ENCODE data around the gene SHISA4. TPM values are rescaled to one million over a fixed set of nuclear protein-coding genes. Genes with fewer than 3 reads are reported as not detected.

The SHISA4 gene
- total RNA-seq, 1 experiment from 2014 or later = 6.3 TPM

DNA sequence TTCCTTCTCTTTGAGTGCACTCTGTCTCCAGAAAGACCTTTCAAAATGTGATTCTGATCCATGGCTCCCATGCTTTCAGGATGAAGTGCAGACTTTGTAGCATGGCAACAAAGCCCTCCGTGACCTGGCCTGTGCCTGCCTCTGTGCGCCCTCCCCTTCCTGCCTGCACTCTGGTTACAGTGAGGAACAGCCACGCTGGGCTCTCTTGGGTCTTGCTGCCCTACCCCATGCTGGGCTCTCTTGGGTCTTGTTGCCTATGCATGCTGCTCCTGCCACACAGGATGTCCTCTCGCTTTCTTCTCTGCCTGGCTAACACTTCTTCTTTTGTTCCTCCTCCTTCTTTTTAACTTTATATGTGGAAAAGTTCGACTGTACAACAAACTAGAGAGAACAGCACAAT lies 29.6 kb downstream of the SHISA4 start:
- H3K27me3 Mint-ChIP-seq (ENCODE audit: low read depth) = no peaks in the 10 kb centered on the region; the same call in 1 of the 2 replicates
- CTCF ChIA-PET = interaction anchor here (3.1 kb wide), 1 partner anchor 23 kb away, joined by 15 read pairs; no protein-coding TSS in a partner anchor
- H3K4me3 Mint-ChIP-seq = no peak overlapping the region
- ATAC-seq (0 out of 2 replicates have a peak, but pooled peaks have one; percentile 23), DNase-seq (ENCODE audit: low spot score) (no peak)
- POLR2A ChIA-PET = no interaction called here
- H3K9me3 Mint-ChIP-seq = no peaks in the 10 kb centered on the region
- peaks cover 5% of the 10 kb centered on the region; the same call in 1 of the 2 replicates for H3K4me1 Mint-ChIP-seq
- H3K36me3 Mint-ChIP-seq = no peaks in the 10 kb centered on the region
- TF ChIP-seq FOXK1 (CRISPR knock-in tag; IDR thresholded peaks at IDR 0.05) = no peak
- TF ChIP-seq EMX1 (CRISPR knock-in tag; IDR thresholded peaks at IDR 0.05) = no peak
- TF ChIP-seq TEAD1 (CRISPR knock-in tag; IDR thresholded peaks at IDR 0.05) = no peak
- TF ChIP-seq TP53 (CRISPR knock-in tag; IDR thresholded peaks at IDR 0.05) = no peak
- TF ChIP-seq, protein P1, sequence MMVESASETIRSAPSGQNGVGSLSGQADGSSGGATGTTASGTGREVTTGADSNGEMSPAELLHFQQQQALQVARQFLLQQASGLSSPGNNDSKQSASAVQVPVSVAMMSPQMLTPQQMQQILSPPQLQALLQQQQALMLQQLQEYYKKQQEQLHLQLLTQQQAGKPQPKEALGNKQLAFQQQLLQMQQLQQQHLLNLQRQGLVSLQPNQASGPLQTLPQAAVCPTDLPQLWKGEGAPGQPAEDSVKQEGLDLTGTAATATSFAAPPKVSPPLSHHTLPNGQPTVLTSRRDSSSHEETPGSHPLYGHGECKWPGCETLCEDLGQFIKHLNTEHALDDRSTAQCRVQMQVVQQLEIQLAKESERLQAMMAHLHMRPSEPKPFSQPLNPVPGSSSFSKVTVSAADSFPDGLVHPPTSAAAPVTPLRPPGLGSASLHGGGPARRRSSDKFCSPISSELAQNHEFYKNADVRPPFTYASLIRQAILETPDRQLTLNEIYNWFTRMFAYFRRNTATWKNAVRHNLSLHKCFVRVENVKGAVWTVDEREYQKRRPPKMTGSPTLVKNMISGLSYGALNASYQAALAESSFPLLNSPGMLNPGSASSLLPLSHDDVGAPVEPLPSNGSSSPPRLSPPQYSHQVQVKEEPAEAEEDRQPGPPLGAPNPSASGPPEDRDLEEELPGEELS (CRISPR knock-in tag; IDR thresholded peaks at IDR 0.05) = no peak
- TF ChIP-seq, protein P2, sequence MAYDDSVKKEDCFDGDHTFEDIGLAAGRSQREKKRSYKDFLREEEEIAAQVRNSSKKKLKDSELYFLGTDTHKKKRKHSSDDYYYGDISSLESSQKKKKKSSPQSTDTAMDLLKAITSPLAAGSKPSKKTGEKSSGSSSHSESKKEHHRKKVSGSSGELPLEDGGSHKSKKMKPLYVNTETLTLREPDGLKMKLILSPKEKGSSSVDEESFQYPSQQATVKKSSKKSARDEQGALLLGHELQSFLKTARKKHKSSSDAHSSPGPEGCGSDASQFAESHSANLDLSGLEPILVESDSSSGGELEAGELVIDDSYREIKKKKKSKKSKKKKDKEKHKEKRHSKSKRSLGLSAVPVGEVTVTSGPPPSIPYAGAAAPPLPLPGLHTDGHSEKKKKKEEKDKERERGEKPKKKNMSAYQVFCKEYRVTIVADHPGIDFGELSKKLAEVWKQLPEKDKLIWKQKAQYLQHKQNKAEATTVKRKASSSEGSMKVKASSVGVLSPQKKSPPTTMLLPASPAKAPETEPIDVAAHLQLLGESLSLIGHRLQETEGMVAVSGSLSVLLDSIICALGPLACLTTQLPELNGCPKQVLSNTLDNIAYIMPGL (CRISPR knock-in tag; IDR thresholded peaks at IDR 0.05) = no peak
- TF ChIP-seq ZNF263 (CRISPR knock-in tag; IDR thresholded peaks at IDR 0.05; ENCODE audit: low read depth) = no peak
- no peak overlapping the region for H3K27ac Mint-ChIP-seq

DNA sequence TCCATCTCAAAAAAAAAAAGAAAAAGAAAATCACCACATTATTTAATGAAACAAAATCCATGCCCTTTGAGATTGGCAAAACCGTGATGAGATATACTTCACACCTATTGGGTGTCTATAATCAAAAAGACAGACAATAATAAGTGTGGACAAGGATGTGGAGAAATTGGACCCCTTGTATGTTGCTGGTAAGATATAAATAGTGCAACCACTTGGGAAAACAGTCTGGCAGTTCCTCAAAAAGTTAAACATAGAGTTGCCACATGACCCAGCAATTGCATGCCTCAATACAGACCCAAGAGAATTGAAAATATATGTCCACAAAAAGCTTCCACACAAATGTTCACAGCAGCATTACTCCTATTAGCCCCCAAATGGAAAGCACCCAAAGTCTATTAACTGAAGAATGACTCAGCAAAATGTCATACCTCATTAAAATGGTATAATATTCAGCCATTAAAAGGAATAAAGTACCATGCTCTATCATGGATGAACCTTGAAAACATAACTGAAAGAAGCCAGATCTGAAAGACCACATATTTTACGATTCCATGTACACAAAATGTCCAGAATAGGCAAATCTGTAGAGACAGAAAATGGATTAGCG lies 33.4 kb downstream of the SHISA4 start:
- H3K27ac Mint-ChIP-seq = no peak overlapping the region
- DNase-seq (ENCODE audit: low spot score) (no peak), ATAC-seq (no peak)
- ChIA-PET CTCF (no interaction called here), POLR2A (no interaction called here)
- no peaks in the 10 kb centered on the region for H3K36me3 Mint-ChIP-seq
- no peaks in the 10 kb centered on the region; the same call in 1 of the 2 replicates for H3K27me3 Mint-ChIP-seq (ENCODE audit: low read depth)
- no peak overlapping the region for H3K4me3 Mint-ChIP-seq
- TF ChIP-seq ZNF121 (CRISPR knock-in tag; IDR thresholded peaks at IDR 0.05) (no peak), GTF2I (CRISPR knock-in tag; conservative IDR thresholded peaks at IDR 0.05) (no peak), GRHL2 (CRISPR knock-in tag; IDR thresholded peaks at IDR 0.05; ENCODE audit: insufficient replicate concordance, severe bottlenecking) (no peak), ZNF263 (CRISPR knock-in tag; IDR thresholded peaks at IDR 0.05; ENCODE audit: low read depth) (no peak), ETV6 (CRISPR knock-in tag; IDR thresholded peaks at IDR 0.05) (no peak), SMAD3 (CRISPR knock-in tag; IDR thresholded peaks at IDR 0.05; ENCODE audit: borderline replicate concordance) (no peak), OVOL2 (CRISPR knock-in tag; IDR thresholded peaks at IDR 0.05; ENCODE audit: borderline replicate concordance) (no peak), FOXK1 (CRISPR knock-in tag; IDR thresholded peaks at IDR 0.05) (no peak), ZNF232 (CRISPR knock-in tag; IDR thresholded peaks at IDR 0.05) (no peak)
- TF ChIP-seq, protein P3, sequence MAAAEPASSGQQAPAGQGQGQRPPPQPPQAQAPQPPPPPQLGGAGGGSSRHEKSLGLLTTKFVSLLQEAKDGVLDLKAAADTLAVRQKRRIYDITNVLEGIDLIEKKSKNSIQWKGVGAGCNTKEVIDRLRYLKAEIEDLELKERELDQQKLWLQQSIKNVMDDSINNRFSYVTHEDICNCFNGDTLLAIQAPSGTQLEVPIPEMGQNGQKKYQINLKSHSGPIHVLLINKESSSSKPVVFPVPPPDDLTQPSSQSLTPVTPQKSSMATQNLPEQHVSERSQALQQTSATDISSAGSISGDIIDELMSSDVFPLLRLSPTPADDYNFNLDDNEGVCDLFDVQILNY (CRISPR knock-in tag; IDR thresholded peaks at IDR 0.05) = no peak
- TF ChIP-seq, protein P4, sequence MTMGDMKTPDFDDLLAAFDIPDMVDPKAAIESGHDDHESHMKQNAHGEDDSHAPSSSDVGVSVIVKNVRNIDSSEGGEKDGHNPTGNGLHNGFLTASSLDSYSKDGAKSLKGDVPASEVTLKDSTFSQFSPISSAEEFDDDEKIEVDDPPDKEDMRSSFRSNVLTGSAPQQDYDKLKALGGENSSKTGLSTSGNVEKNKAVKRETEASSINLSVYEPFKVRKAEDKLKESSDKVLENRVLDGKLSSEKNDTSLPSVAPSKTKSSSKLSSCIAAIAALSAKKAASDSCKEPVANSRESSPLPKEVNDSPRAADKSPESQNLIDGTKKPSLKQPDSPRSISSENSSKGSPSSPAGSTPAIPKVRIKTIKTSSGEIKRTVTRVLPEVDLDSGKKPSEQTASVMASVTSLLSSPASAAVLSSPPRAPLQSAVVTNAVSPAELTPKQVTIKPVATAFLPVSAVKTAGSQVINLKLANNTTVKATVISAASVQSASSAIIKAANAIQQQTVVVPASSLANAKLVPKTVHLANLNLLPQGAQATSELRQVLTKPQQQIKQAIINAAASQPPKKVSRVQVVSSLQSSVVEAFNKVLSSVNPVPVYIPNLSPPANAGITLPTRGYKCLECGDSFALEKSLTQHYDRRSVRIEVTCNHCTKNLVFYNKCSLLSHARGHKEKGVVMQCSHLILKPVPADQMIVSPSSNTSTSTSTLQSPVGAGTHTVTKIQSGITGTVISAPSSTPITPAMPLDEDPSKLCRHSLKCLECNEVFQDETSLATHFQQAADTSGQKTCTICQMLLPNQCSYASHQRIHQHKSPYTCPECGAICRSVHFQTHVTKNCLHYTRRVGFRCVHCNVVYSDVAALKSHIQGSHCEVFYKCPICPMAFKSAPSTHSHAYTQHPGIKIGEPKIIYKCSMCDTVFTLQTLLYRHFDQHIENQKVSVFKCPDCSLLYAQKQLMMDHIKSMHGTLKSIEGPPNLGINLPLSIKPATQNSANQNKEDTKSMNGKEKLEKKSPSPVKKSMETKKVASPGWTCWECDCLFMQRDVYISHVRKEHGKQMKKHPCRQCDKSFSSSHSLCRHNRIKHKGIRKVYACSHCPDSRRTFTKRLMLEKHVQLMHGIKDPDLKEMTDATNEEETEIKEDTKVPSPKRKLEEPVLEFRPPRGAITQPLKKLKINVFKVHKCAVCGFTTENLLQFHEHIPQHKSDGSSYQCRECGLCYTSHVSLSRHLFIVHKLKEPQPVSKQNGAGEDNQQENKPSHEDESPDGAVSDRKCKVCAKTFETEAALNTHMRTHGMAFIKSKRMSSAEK (CRISPR knock-in tag; IDR thresholded peaks at IDR 0.05; ENCODE audit: borderline replicate concordance) = no peak
- TF ChIP-seq, protein P5, sequence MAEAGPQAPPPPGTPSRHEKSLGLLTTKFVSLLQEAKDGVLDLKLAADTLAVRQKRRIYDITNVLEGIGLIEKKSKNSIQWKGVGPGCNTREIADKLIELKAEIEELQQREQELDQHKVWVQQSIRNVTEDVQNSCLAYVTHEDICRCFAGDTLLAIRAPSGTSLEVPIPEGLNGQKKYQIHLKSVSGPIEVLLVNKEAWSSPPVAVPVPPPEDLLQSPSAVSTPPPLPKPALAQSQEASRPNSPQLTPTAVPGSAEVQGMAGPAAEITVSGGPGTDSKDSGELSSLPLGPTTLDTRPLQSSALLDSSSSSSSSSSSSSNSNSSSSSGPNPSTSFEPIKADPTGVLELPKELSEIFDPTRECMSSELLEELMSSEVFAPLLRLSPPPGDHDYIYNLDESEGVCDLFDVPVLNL (CRISPR knock-in tag; IDR thresholded peaks at IDR 0.05; ENCODE audit: borderline replicate concordance, low read depth) = no peak
- TF ChIP-seq, protein P6, sequence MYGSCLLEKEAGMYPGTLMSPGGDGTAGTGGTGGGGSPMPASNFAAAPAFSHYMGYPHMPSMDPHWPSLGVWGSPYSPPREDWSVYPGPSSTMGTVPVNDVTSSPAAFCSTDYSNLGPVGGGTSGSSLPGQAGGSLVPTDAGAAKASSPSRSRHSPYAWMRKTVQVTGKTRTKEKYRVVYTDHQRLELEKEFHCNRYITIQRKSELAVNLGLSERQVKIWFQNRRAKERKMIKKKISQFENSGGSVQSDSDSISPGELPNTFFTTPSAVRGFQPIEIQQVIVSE (CRISPR knock-in tag; IDR thresholded peaks at IDR 0.05; ENCODE audit: borderline replicate concordance) = no peak
- TF ChIP-seq, protein P7, sequence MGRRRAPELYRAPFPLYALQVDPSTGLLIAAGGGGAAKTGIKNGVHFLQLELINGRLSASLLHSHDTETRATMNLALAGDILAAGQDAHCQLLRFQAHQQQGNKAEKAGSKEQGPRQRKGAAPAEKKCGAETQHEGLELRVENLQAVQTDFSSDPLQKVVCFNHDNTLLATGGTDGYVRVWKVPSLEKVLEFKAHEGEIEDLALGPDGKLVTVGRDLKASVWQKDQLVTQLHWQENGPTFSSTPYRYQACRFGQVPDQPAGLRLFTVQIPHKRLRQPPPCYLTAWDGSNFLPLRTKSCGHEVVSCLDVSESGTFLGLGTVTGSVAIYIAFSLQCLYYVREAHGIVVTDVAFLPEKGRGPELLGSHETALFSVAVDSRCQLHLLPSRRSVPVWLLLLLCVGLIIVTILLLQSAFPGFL (CRISPR knock-in tag; IDR thresholded peaks at IDR 0.05; ENCODE audit: borderline replicate concordance) = no peak
- TF ChIP-seq, protein P8, sequence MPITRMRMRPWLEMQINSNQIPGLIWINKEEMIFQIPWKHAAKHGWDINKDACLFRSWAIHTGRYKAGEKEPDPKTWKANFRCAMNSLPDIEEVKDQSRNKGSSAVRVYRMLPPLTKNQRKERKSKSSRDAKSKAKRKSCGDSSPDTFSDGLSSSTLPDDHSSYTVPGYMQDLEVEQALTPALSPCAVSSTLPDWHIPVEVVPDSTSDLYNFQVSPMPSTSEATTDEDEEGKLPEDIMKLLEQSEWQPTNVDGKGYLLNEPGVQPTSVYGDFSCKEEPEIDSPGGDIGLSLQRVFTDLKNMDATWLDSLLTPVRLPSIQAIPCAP (CRISPR knock-in tag; IDR thresholded peaks at IDR 0.05) = no peak
- H3K9me3 Mint-ChIP-seq = no peaks in the 10 kb centered on the region
- 0 out of 2 replicates have a peak, but pooled peaks cover 2% of the 10 kb centered on the region for H3K4me1 Mint-ChIP-seq
